ENCODE measurements around the gene GBP1. TPM values are rescaled to one million over a fixed set of nuclear protein-coding genes. Genes with fewer than 3 reads are reported as not detected.

The GBP1 gene
- total and polyA plus RNA-seq, 2 donors (not counting 3 experiments of a cell fraction or from before 2014, with no cell fraction given), result 11.6 to 28.0 TPM

DNA sequence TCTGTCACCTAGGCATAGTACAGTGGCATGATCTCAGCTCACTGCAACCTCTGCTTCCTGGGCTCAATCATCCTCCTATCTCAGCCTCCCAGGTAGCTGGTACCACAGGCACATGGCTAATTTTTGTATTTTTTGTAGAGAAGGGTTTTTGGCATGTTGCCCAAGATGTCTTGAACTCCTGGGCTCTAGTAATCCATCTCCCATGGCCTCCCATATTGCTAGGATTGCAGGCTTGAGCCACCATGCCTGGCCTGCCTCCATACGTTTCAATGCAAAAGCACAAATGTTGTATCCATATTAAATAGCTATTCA lies 24.7 kb downstream of the GBP1 start:
- BruUV-seq (replicated peaks), result no TSS peak
- H4K20me1 ChIP-seq (replicated peaks; ENCODE audit: control insufficient read depth, extremely low read depth, insufficient read depth, low read length), result no peaks in the 10 kb centered on the region
- H3K4me2 ChIP-seq (ENCODE audit: insufficient read depth, low read length), result no peak overlapping the region
- DNase-seq (ENCODE audit: low read depth, low spot score) (no peak), FAIRE-seq (no peak)
- no peaks in the 10 kb centered on the region for H3K79me2 ChIP-seq (ENCODE audit: control insufficient read depth, insufficient read depth, low read length)
- H3K9me1 ChIP-seq (replicated peaks; ENCODE audit: control insufficient read depth, extremely low read depth, insufficient read depth, low read length), result no peaks in the 10 kb centered on the region
- H3K27ac ChIP-seq (ENCODE audit: insufficient read depth, low read depth, low read length), result no peak overlapping the region
- no peaks in the 10 kb centered on the region for H3K4me1 ChIP-seq (ENCODE audit: control insufficient read depth, extremely low read depth, insufficient read depth, low read length)
- no peaks in the 10 kb centered on the region for H3K9me3 ChIP-seq (replicated peaks; ENCODE audit: control insufficient read depth, insufficient read depth, low read length)
- H3K9ac ChIP-seq (replicated peaks; ENCODE audit: extremely low read depth, insufficient read depth, low read length), result no peak overlapping the region
- ChIA-PET POLR2A (no interaction called here), CTCF (interaction anchor here (1.3 kb wide), 1 partner anchor 46 kb away, joined by 6 read pairs; no protein-coding TSS in a partner anchor)
- dilution Hi-C loops (cut with MboI; ENCODE audit: extremely low pct_ligation_motif_present, low sequenced_read_pairs) (no loop called here), intact Hi-C loops (cut with micrococcal nuclease) (no loop called here)
- no peak overlapping the region for H2AFZ ChIP-seq (ENCODE audit: low read depth, low read length)
- no peaks in the 10 kb centered on the region for H3K36me3 ChIP-seq (ENCODE audit: control insufficient read depth in 2 of 2, extremely low read depth in 1 of 2, insufficient read depth in 2 of 2, low read length in 2 of 2)
- H3K4me3 ChIP-seq (replicated peaks in 1 of 3; ENCODE audit: insufficient read depth in 1 of 3, low read depth in 1 of 3, low read length in 3 of 3), result no peak overlapping the region
- H3K27me3 ChIP-seq (ENCODE audit: control insufficient read depth in 2 of 2, insufficient read depth in 2 of 2, low read length in 2 of 2), result no peaks in the 10 kb centered on the region
- TF ChIP-seq FOS (IDR thresholded peaks at IDR 0.05; ENCODE audit: borderline replicate concordance, insufficient read depth, low read length) (no peak), MYC (IDR thresholded peaks at IDR 0.05; ENCODE audit: low read depth, low read length) (no peak), EZH2 (IDR thresholded peaks at IDR 0.05; ENCODE audit: borderline replicate concordance, low read depth, low read length, severe bottlenecking) (no peak)

DNA sequence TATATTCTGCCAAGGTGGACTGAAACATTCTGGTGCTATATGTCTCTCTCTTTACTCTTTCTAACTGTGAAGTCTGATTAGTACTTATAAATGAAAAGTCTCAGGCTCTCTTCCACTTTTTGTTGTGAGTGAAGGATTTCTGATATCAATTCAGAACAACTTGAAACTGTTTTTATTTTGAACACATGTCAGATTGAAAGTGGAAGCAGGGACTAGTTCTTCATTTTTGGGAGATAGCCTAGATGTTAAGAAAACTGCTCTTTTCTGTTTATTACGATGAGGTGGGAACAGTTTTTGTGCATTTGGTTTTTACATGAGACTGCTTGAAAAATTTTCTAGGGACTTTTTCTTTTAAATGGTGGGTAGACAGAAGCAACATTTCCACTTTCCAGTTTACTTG lies 27.8 kb downstream of the GBP1 start:
- no peak for FAIRE-seq
- POLR2A ChIA-PET, result no interaction called here
- no TSS peak for BruUV-seq (replicated peaks)

More for the DNA sequence above, 27.8 kb downstream of the GBP1 start:
- Histone ChIP-seq H3K36me3 (ENCODE audit: control insufficient read depth in 2 of 2, extremely low read depth in 1 of 2, insufficient read depth in 2 of 2, low read length in 2 of 2) (no peaks in the 10 kb centered on the region), H3K9me3 (replicated peaks; ENCODE audit: control insufficient read depth, insufficient read depth, low read length) (no peaks in the 10 kb centered on the region), H3K4me3 (replicated peaks in 1 of 3; ENCODE audit: insufficient read depth in 1 of 3, low read depth in 1 of 3, low read length in 3 of 3) (no peak overlapping the region), H3K27ac (ENCODE audit: insufficient read depth, low read depth, low read length) (no peak overlapping the region), H4K20me1 (replicated peaks; ENCODE audit: control insufficient read depth, extremely low read depth, insufficient read depth, low read length) (no peaks in the 10 kb centered on the region), H3K27me3 (ENCODE audit: control insufficient read depth in 2 of 2, insufficient read depth in 2 of 2, low read length in 2 of 2) (peaks cover 0 to 4% of the 10 kb centered on the region in 2 experiments), H3K9me1 (replicated peaks; ENCODE audit: control insufficient read depth, extremely low read depth, insufficient read depth, low read length) (no peaks in the 10 kb centered on the region), H3K4me1 (ENCODE audit: control insufficient read depth, extremely low read depth, insufficient read depth, low read length) (no peaks in the 10 kb centered on the region), H3K79me2 (ENCODE audit: control insufficient read depth, insufficient read depth, low read length) (no peaks in the 10 kb centered on the region), H2AFZ (ENCODE audit: low read depth, low read length) (no peak overlapping the region), H3K9ac (replicated peaks; ENCODE audit: extremely low read depth, insufficient read depth, low read length) (no peak overlapping the region), H3K4me2 (ENCODE audit: insufficient read depth, low read length) (no peak overlapping the region)
- TF ChIP-seq POLR2AphosphoS5 (IDR thresholded peaks at IDR 0.05; ENCODE audit: insufficient read depth, low read depth, low read length) (no peak), FOS (IDR thresholded peaks at IDR 0.05; ENCODE audit: borderline replicate concordance, insufficient read depth, low read length) (no peak), MAX (IDR thresholded peaks at IDR 0.05; ENCODE audit: insufficient read depth, insufficient read length) (no peak), EZH2 (IDR thresholded peaks at IDR 0.05; ENCODE audit: borderline replicate concordance, low read depth, low read length, severe bottlenecking) (no peak), MYC (IDR thresholded peaks at IDR 0.05; ENCODE audit: low read depth, low read length) (no peak), GATA2 (IDR thresholded peaks at IDR 0.05; ENCODE audit: insufficient read depth, insufficient read length, low read depth, low read length) (no peak), POLR2A (IDR thresholded peaks at IDR 0.05; ENCODE audit: low read depth, low read length) (no peak), JUN (IDR thresholded peaks at IDR 0.05; ENCODE audit: borderline replicate concordance, insufficient read depth, insufficient read length, low read depth) (no peak)
- TF ChIP-seq, protein P1, sequence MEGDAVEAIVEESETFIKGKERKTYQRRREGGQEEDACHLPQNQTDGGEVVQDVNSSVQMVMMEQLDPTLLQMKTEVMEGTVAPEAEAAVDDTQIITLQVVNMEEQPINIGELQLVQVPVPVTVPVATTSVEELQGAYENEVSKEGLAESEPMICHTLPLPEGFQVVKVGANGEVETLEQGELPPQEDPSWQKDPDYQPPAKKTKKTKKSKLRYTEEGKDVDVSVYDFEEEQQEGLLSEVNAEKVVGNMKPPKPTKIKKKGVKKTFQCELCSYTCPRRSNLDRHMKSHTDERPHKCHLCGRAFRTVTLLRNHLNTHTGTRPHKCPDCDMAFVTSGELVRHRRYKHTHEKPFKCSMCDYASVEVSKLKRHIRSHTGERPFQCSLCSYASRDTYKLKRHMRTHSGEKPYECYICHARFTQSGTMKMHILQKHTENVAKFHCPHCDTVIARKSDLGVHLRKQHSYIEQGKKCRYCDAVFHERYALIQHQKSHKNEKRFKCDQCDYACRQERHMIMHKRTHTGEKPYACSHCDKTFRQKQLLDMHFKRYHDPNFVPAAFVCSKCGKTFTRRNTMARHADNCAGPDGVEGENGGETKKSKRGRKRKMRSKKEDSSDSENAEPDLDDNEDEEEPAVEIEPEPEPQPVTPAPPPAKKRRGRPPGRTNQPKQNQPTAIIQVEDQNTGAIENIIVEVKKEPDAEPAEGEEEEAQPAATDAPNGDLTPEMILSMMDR (IDR thresholded peaks at IDR 0.05; ENCODE audit: extremely low read depth in 1 of 2, insufficient read depth in 1 of 2, low read depth in 1 of 2, low read length in 2 of 2), result no peak
- intact Hi-C loops (cut with micrococcal nuclease), result no loop called here
- CTCF ChIA-PET, result no interaction called here
- no peak for DNase-seq (ENCODE audit: low read depth, low spot score)
- dilution Hi-C loops (cut with MboI; ENCODE audit: extremely low pct_ligation_motif_present, low sequenced_read_pairs), result no loop called here

Data from endothelial cell of umbilical vein (primary cell).